Measurements from ENCODE around the gene NUAK1. TPM values are rescaled to one million over a fixed set of nuclear protein-coding genes. Genes with fewer than 3 reads are reported as not detected.

NUAK1 gene
- polyA plus RNA-seq, 1 donor from 2014 or later, result 8.3 TPM

GRCh38 chr12:106146987-106147386 is 8.2 kb upstream of the NUAK1 start:
- H3K4me2 ChIP-seq (ENCODE audit: low read length), result no peak overlapping the region
- no peaks in the 10 kb centered on the region for H4K20me1 ChIP-seq (ENCODE audit: insufficient read depth)
- H3K27me3 ChIP-seq (ENCODE audit: insufficient read depth, low read depth, low read length), result no peaks in the 10 kb centered on the region
- no peak overlapping the region for H3K4me3 ChIP-seq (ENCODE audit: low read length)
- H3K9me3 ChIP-seq (ENCODE audit: low read length), result no peaks in the 10 kb centered on the region
- no peak overlapping the region for H3K27ac ChIP-seq (ENCODE audit: low read length)
- no peak overlapping the region for H2AFZ ChIP-seq (ENCODE audit: low read depth, low read length)
- H3K79me2 ChIP-seq (replicated peaks; ENCODE audit: insufficient read depth, low read length), result no peaks in the 10 kb centered on the region
- no peaks in the 10 kb centered on the region for H3F3A ChIP-seq (ENCODE audit: insufficient read depth, low read length, poor library complexity, severe bottlenecking)
- TF ChIP-seq MXI1 (conservative IDR thresholded peaks at IDR 0.05; ENCODE audit: poor library complexity, severe bottlenecking) (no peak), CTCF (IDR thresholded peaks at IDR 0.05; ENCODE audit: poor library complexity, severe bottlenecking) (no peak), EZH2 (IDR thresholded peaks at IDR 0.05; ENCODE audit: borderline replicate concordance, insufficient read depth, low read length, poor library complexity, severe bottlenecking) (no peak), REST (IDR thresholded peaks at IDR 0.05; ENCODE audit: borderline replicate concordance) (no peak), SMC3 (conservative IDR thresholded peaks at IDR 0.05; ENCODE audit: poor library complexity) (no peak), EP300 (conservative IDR thresholded peaks at IDR 0.05; ENCODE audit: poor library complexity, severe bottlenecking) (no peak), POLR2AphosphoS5 (IDR thresholded peaks at IDR 0.05) (no peak), TAF1 (IDR thresholded peaks at IDR 0.05; ENCODE audit: low read depth) (no peak), RAD21 (conservative IDR thresholded peaks at IDR 0.05) (no peak)
- no peaks in the 10 kb centered on the region for H3K9me2 ChIP-seq (ENCODE audit: insufficient read depth, low read length)
- no peaks in the 10 kb centered on the region for H3K36me3 ChIP-seq (ENCODE audit: insufficient read depth, low read length)
- no peak overlapping the region for H3K9ac ChIP-seq (ENCODE audit: low read length)

- no peak overlapping the region for H3K9ac ChIP-seq (ENCODE audit: low read length)
- H3K4me3 ChIP-seq (ENCODE audit: low read length), result no peak overlapping the region
- H3K9me3 ChIP-seq (ENCODE audit: low read length), result no peaks in the 10 kb centered on the region
- no peak overlapping the region for H3K4me2 ChIP-seq (ENCODE audit: low read length)
- no peaks in the 10 kb centered on the region for H4K20me1 ChIP-seq (ENCODE audit: insufficient read depth)
- TF ChIP-seq TAF1 (IDR thresholded peaks at IDR 0.05; ENCODE audit: low read depth), result no peak
- no peak for TF ChIP-seq RAD21 (conservative IDR thresholded peaks at IDR 0.05)
- no peak for TF ChIP-seq REST (IDR thresholded peaks at IDR 0.05; ENCODE audit: borderline replicate concordance)
- no peak for TF ChIP-seq SMC3 (conservative IDR thresholded peaks at IDR 0.05; ENCODE audit: poor library complexity)
- no peak for TF ChIP-seq POLR2AphosphoS5 (IDR thresholded peaks at IDR 0.05)
- TF ChIP-seq EP300 (conservative IDR thresholded peaks at IDR 0.05; ENCODE audit: poor library complexity, severe bottlenecking), result no peak
- TF ChIP-seq CTCF (IDR thresholded peaks at IDR 0.05; ENCODE audit: poor library complexity, severe bottlenecking), result no peak
- TF ChIP-seq EZH2 (IDR thresholded peaks at IDR 0.05; ENCODE audit: borderline replicate concordance, insufficient read depth, low read length, poor library complexity, severe bottlenecking), result no peak
- no peak for TF ChIP-seq MXI1 (conservative IDR thresholded peaks at IDR 0.05; ENCODE audit: poor library complexity, severe bottlenecking)
- no peaks in the 10 kb centered on the region for H3K27me3 ChIP-seq (ENCODE audit: insufficient read depth, low read depth, low read length)
- H3K79me2 ChIP-seq (replicated peaks; ENCODE audit: insufficient read depth, low read length), result peaks cover 10% of the 10 kb centered on the region
- no peaks in the 10 kb centered on the region for H3F3A ChIP-seq (ENCODE audit: insufficient read depth, low read length, poor library complexity, severe bottlenecking)
- H2AFZ ChIP-seq (ENCODE audit: low read depth, low read length), result no peak overlapping the region
- no peak overlapping the region for H3K27ac ChIP-seq (ENCODE audit: low read length)
- H3K36me3 ChIP-seq (ENCODE audit: insufficient read depth, low read length), result no peaks in the 10 kb centered on the region
- H3K9me2 ChIP-seq (ENCODE audit: insufficient read depth, low read length), result no peaks in the 10 kb centered on the region
Measured at GRCh38 chr12:106145539-106146447, 7.0 kb upstream of the NUAK1 start.
